PC-9 (cell line): Measurements from ENCODE around the gene ZCCHC14. TPM values are rescaled to one million over a fixed set of nuclear protein-coding genes. Genes with fewer than 3 reads are reported as not detected.

Experiments
- BruUV-seq: library from RNA; stranded (reverse); fragments of 400-500 nt; replicated peaks from 2 replicates; lab custom pipeline; 2021; lab: Mats Ljungman, UMichigan
- CTCF ChIA-PET: fragments of 300-600 bp; sonication (Branson Sonifier 250); formaldehyde crosslinking; loops from one replicate; lab custom pipeline; 2022; ENCODE audit warnings: antibody characterized with exemption; lab: Charles Lee
- POLR2A ChIA-PET: fragments of 300-600 bp; sonication (Branson Sonifier 250); formaldehyde crosslinking; loops from one replicate; lab custom pipeline; 2022; ENCODE audit warnings: antibody characterized with exemption; ENCODE audit not compliant: unreplicated experiment; lab: Charles Lee
- DNase-seq, 2 experiments: peaks; one replicate each; pipeline versions ENCODE4 v3.0.0 to v3.0.0-alpha.2; 2015 to 2022; ENCODE audit warnings: mixed read lengths in 1 of 2
- H2AFZ ChIP-seq: fragments of 200-600 bp; sonication (generic); 2 replicates; pipeline ENCODE4 v1.8.1; 2017; ENCODE audit warnings: antibody characterized with exemption
- H3F3A ChIP-seq: fragments of 200-600 bp; sonication (generic); 2 replicates; pipeline ENCODE4 v1.8.1; 2017; ENCODE audit warnings: antibody characterized with exemption, mild to moderate bottlenecking, low read depth; ENCODE audit not compliant: insufficient read depth
- H3K27ac ChIP-seq: fragments of 200-600 bp; sonication (generic); 2 replicates; pipeline ENCODE4 v1.6.1; 2016; ENCODE audit warnings: mixed run types
- H3K27me3 ChIP-seq: fragments of 200-600 bp; sonication (generic); 2 replicates; pipeline ENCODE4 v1.6.1; 2016; ENCODE audit warnings: low read depth, mixed run types; ENCODE audit not compliant: insufficient read depth
- H3K36me3 ChIP-seq: fragments of 200-600 bp; sonication (generic); 2 replicates; pipeline ENCODE4 v1.6.1; 2016; ENCODE audit warnings: low read depth, mixed run types
- H3K4me1 ChIP-seq: fragments of 200-600 bp; sonication (generic); replicated peaks from 2 replicates; pipeline ENCODE4 v1.6.1; 2016; ENCODE audit warnings: mixed run types; ENCODE audit not compliant: insufficient read depth
- H3K4me2 ChIP-seq: fragments of 200-600 bp; sonication (generic); 2 replicates; pipeline ENCODE4 v1.6.1; 2017; ENCODE audit warnings: mixed run types
- H3K4me3 ChIP-seq: fragments of 200-600 bp; sonication (generic); 2 replicates; pipeline ENCODE4 v1.6.1; 2016; ENCODE audit warnings: mixed run types
- H3K79me2 ChIP-seq: fragments of 200-600 bp; sonication (generic); 2 replicates; pipeline ENCODE4 v1.6.1; 2017; ENCODE audit warnings: low read depth, mixed run types
- H3K9me2 ChIP-seq: fragments of 200-600 bp; sonication (generic); 2 replicates; pipeline ENCODE4 v1.8.1; 2017; ENCODE audit warnings: mild to moderate bottlenecking; ENCODE audit not compliant: insufficient read depth
- H3K9me3 ChIP-seq: fragments of 200-600 bp; sonication (generic); 2 replicates; pipeline ENCODE4 v1.8.1; 2016; ENCODE audit warnings: low read depth; ENCODE audit not compliant: insufficient read depth
- H4K20me1 ChIP-seq: fragments of 200-600 bp; sonication (generic); 2 replicates; pipeline ENCODE4 v1.8.1; 2017; ENCODE audit not compliant: insufficient read depth
- CTCF ChIP-seq: fragments of 200-600 bp; sonication (generic); conservative IDR thresholded peaks from 2 replicates; pipeline ENCODE4 v1.6.1; 2017; ENCODE audit warnings: mixed run types, antibody characterized with exemption, mild to moderate bottlenecking, moderate library complexity
- EZH2 ChIP-seq: fragments of 200-600 bp; sonication (generic); IDR thresholded peaks from 2 replicates; pipeline ENCODE4 v1.8.0; 2017; ENCODE audit warnings: antibody characterized with exemption, low read depth
- intact Hi-C: fragments of 100-400 bp; cut with micrococcal nuclease; formaldehyde crosslinking; loops from one replicate; pipeline ENCODE4 v1.10.0; 2022; ENCODE audit not compliant: unreplicated experiment
- total RNA-seq: library from RNA; stranded (reverse); gene quantifications from 2 replicates; pipeline ENCODE4 v1.2.3, GENCODE V29; 2021

ZCCHC14 gene
- total RNA-seq, 1 experiment from 2014 or later, result 17.9 TPM

GRCh38 chr16:87411375-87412271 lies 81.2 kb downstream of the ZCCHC14 start:
- intact Hi-C loops, result no loop called here
- no peak for DNase-seq
- Histone ChIP-seq H3K4me3 (no peak overlapping the region), H3K9me3 (no peaks in the 10 kb centered on the region), H3K36me3 (no peaks in the 10 kb centered on the region), H3K79me2 (no peaks in the 10 kb centered on the region), H3K4me2 (no peak overlapping the region), H3K9me2 (no peaks in the 10 kb centered on the region), H3K4me1 (no peaks in the 10 kb centered on the region), H3F3A (peaks cover 14% of the 10 kb centered on the region; the same call in 1 of the 2 replicates), H2AFZ (no peak overlapping the region), H3K27ac (no peak overlapping the region), H4K20me1 (no peaks in the 10 kb centered on the region; the same call in none of the 2 replicates), H3K27me3 (no peaks in the 10 kb centered on the region)
- BruUV-seq, result no TSS peak
- TF ChIP-seq CTCF, result no peak
- TF ChIP-seq EZH2, result no peak
- POLR2A ChIA-PET, result no interaction called here
- CTCF ChIA-PET, result no interaction called here

GRCh38 chr16:87410968-87411367 lies 81.9 kb downstream of the ZCCHC14 start:
- DNase-seq, result no peak
- POLR2A ChIA-PET, result no interaction called here
- Histone ChIP-seq H3K36me3 (no peaks in the 10 kb centered on the region), H3K4me1 (no peaks in the 10 kb centered on the region), H2AFZ (no peak overlapping the region), H4K20me1 (no peaks in the 10 kb centered on the region; the same call in none of the 2 replicates), H3K4me2 (no peak overlapping the region), H3K27me3 (no peaks in the 10 kb centered on the region), H3K27ac (no peak overlapping the region), H3K9me3 (no peaks in the 10 kb centered on the region), H3K79me2 (no peaks in the 10 kb centered on the region), H3K9me2 (no peaks in the 10 kb centered on the region), H3F3A (peaks cover 14% of the 10 kb centered on the region; the same call in 1 of the 2 replicates), H3K4me3 (no peak overlapping the region)
- BruUV-seq, result no TSS peak
- TF ChIP-seq EZH2, result no peak
- no peak for TF ChIP-seq CTCF
- intact Hi-C loops, result no loop called here
- CTCF ChIA-PET, result no interaction called here

- H2AFZ ChIP-seq, result no peak overlapping the region
- H3K4me2 ChIP-seq, result no peak overlapping the region
- no peaks in the 10 kb centered on the region for H3K4me1 ChIP-seq
- H3K79me2 ChIP-seq, result no peaks in the 10 kb centered on the region
- H3K4me3 ChIP-seq, result no peak overlapping the region
- intact Hi-C loops, result no loop called here
- no peaks in the 10 kb centered on the region for H3K9me2 ChIP-seq
- CTCF ChIA-PET, result no interaction called here
- no TSS peak for BruUV-seq
- TF ChIP-seq EZH2, result no peak
- no peak for TF ChIP-seq CTCF
- peaks cover 14% of the 10 kb centered on the region; the same call in 1 of the 2 replicates for H3F3A ChIP-seq
- no peaks in the 10 kb centered on the region for H3K9me3 ChIP-seq
- H3K27ac ChIP-seq, result no peak overlapping the region
- no peaks in the 10 kb centered on the region for H3K27me3 ChIP-seq
- no peaks in the 10 kb centered on the region for H3K36me3 ChIP-seq
- H4K20me1 ChIP-seq, result no peaks in the 10 kb centered on the region; the same call in none of the 2 replicates
- no peak for DNase-seq
- POLR2A ChIA-PET, result no interaction called here
These were observed 82.3 kb downstream of the ZCCHC14 start for GRCh38 chr16:87410530-87410929.
